ENCODE measurements around the gene MEG3.
"Not testable (repeated sequence)": the region's sequence is repeated elsewhere in the genome, so short reads cannot be mapped to it uniquely, and the experiment has no call there.

Gene MEG3

DNA sequence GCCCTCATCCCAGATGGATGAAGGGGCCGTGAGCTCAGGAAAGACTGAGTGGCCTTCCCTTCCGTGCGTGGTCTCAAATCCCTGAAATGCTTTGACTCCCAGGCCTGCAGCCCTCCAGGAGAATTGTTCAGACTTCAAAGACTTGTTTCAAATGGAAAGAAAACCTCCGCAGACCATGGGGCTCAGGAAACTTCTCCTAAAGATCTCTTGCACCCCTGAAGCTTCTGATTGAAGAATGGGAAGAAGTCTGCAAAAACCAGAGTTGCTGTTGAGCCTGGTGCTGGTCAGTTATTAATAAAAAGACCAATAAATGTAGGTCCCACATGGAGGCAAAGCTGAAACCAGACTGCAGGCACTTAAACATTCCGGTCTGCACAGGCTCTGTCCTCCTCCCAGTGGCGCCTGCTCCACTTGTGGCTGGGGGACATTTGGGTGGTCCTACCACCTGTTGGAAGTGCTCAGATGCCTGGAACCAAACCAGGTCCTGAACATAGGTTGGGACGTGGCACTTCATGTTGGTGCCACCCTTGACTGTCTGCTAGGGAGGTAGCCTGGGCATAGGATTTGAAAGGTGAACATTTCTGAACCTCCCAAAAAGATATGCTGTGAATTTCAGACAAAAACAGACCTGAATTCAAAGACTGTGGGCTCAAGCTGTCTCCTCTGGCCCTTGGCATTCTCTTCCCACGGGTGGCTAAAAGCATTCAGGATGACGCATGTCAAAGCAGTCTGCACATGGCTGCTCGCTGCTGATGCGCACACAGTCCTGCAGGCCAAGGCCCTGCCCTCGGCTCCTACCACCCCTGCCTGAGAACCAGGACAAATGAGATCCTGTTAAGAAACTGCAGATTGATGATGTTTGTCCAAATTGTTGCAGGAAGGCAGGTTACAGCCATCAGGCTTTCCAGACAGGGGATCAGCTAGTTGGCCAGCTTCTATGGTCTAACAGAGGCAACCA lies 36.2 kb upstream of the MEG3 start:
- no peak for DNase-seq

DNA sequence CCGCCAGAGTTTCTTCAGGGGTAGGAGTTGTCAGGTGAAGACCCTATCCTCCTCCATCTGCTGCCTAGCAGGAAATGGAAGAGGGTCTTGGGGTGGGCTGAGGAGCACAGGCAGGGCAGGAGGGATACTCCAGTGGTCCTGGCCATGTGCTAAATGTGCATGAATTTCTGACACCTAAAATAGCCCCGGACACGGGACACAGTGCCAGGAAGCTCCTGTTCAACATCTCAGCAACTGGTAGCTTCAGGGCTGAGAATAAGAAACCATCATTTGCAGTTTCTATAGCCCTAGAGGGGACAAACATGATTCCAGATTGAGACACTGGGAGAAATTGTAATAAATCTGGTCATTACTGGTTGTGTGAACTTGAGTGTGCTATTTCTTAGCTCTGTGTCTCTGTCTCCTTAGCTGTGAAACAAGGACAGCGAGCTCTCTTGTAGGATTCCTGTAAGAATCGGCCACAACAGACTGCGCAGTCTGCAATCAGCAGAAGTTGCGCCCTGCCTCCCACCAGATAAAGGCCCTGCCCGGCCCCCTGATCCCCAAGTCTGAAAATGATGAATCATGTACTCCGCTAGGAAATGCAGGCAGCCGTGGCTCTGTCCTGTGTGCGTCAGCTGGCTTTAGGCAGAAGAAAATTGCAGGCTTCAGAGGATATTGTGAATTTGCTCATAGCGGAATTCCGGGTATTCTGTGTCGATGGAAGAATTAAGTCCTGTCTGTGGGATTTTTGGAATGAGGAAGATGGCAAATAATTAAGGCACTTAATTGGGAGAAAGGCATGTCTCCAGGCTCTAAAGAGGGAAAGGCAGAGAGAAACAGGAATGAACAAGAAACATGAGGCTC lies 35.2 kb upstream of the MEG3 start:
- DNase-seq, result no peak

DNA sequence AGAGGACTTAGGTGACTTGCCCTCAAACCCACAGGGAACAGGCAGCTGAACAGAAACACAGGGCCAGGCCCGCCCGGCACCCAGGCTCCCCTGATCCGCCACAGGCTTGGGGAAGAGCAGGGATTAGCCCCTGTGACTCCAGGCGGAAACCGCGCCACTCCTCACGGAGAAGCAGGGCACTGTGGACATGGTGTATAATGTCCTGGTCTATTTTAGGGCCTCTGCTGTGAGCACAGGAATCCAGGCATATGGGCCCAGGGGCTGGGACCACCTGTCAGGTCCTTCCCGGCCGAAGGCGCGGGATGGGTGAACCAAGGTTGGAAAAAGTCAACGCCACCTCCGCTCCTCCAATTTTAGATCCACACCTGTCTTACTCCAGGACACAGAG lies 34.6 kb upstream of the MEG3 start:
- no peak for DNase-seq

DNA sequence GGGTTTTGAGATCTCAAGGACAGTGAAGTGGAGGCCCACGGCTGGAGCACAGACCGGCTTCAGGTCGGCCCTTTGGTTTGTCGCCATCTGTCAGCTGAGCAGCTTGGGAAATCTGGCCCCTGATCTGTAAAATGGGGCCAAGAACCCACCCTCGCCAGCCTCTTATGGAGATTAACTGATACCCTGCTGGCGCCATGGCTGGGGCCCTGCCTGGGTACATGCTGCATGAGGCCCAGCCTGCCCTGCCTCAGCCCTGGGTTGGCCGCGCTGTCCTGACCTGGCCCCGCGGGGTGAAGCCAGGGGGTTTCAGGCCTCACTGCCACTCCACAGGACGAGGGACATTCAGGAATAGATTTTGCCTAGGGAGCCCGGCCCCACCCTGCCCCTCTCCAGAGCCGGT lies 33.9 kb upstream of the MEG3 start:
- no peak for DNase-seq

DNA sequence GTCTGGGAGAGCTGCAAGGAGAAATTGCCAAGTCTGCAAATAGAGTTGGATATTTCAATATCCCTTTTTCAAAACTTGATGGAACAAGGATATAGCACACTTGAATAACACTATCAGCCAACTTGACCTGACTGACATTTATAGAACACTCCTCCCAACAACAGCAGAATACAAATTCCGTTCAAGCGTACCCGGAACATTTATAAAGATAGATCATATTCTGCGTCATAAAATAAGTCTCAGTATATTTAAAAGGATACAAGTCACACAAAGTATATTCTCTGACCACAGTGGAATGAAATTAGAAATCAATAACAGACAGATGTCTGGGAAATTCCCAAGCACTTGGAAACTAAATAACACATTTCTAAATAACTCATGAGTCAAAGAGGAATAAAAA lies 29.0 kb upstream of the MEG3 start:
- no peak for DNase-seq

DNA sequence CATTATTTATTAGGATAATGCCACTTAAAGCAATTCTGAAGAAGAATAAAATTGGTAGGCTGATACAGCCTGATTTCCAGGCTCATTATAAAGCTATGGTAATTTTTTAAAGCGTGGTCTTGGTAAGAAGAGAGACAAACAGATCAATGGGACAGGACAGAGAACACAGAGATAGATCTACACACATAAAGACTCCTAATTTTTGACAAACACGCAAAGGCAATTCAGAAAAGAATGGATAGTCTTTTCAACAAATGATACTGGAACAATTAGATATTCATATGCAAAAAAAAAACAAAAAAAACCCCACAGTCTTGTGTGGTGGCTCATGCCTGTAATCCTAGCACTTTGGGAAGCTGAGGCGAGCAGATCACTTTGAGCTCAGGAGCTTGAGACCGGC lies 25.9 kb upstream of the MEG3 start:
- no peak for DNase-seq

DNA sequence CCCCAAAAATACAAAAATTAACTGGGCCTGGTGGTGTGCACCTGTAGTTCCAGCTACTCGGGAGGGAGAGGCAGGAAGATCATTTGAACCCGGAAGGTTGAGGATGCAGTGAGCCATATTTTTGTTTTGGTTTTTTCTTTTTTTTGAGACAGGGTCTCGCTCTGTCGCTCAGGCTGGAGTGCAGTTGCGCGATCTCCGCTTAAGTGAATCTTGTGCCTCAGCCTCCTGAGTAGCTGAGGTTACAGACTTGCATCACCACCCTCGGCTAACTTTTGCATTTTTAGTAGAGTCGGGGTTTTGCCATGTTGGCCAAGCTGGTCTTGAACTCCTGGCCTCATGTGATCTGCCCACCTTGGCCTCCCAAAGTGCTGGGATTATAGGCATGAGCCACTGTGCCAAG lies 24.5 kb upstream of the MEG3 start:
- DNase-seq, result not testable (repeated sequence)

DNA sequence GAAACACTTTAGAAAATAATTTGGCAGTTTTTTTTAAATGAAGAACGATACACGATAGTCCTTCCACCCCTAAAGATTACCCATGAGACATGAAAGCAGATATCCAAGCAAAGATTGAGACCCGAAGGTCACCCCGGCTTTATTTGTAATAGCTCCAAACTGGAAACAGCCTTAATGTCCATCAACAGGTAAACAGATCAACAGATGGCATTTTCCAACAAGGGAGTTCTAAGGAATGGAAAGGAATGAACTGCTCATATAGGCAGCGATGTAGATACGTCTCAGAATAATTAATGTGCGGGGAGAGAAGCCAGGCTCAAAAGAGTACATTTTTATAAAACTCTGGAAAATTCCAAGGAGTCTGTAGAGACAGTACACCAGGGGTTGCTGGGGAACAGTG lies 23.7 kb upstream of the MEG3 start:
- no peak for DNase-seq

DNA sequence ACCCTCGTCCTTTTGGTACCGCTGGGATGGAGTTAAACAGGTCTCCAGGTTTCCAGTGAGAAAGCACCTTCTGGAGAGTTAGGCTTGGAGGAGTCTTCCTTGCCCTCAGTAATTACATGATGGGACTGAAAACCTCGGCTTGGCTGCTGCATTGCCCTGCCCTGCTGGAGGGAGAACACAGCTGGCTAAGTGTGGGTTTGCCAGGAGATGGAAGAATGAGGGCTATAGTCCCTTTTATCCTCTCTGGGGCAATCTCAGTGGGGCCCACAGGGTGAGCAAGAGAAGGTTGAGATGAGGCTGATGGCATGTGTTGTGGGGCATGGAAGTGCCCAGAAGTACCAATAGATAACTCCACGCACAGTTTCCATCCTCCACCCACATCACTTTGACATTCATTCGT lies 23.2 kb upstream of the MEG3 start:
- DNase-seq, result no peak

DNA sequence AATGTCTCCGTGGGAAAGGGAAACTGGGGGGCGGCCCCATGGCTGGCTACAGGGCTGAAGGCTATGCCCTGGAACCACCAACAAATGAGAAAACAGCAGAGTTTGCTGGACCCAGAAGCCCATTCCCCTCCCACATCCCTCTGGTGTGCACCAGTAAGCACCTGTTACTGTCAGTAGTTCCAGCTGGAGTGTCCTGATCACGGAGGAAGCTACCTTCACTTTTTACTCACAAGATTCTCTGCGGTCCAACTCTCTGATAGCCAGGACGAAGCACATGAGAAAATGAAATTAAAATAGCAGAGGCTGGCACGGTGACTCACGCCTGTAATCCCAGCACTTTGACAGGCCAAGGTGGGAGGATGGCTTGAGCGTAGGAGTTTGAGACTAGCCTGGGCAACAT lies 22.7 kb upstream of the MEG3 start:
- no peak for DNase-seq

DNA sequence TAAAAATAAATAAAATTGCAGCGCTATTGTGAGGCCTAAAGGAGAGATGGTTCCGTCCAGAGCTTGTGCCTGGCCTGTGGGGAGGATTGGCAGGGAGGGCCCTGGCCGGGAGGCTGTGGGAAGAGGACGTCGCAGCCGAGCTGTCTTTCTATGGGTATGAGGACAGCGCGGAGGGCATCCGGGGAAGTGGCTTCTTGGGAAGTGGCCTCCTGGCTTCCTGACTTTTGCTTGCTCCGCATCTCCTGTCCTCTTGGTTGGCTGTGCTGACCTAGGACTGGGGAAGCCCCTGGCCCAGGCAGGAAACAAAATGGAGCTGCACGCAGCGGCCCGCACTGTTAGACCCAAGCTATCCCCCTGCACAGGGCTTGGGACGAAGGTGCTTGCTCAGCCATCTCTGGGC lies 22.2 kb upstream of the MEG3 start:
- DNase-seq, result no peak

DNA sequence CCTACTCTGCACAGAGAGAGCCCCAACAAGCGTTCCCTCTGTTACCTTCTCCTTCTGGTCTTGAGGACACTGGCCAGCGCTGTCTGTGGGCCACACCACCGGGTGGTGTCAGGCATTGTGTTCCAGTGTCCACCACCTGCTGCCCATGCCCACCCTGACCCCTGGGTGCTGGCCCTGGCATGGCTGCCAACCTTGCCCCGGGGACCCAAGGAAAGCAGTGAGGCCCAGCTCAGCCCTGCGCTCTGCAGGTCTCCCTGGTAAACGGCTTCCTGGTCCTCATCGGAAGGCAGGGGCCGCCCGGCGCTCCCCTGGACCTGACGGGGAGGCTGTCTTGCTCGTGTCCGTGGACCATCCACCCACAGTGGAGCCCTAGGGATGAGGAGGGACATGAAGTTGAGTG lies 21.8 kb upstream of the MEG3 start:
- no peak for DNase-seq

DNA sequence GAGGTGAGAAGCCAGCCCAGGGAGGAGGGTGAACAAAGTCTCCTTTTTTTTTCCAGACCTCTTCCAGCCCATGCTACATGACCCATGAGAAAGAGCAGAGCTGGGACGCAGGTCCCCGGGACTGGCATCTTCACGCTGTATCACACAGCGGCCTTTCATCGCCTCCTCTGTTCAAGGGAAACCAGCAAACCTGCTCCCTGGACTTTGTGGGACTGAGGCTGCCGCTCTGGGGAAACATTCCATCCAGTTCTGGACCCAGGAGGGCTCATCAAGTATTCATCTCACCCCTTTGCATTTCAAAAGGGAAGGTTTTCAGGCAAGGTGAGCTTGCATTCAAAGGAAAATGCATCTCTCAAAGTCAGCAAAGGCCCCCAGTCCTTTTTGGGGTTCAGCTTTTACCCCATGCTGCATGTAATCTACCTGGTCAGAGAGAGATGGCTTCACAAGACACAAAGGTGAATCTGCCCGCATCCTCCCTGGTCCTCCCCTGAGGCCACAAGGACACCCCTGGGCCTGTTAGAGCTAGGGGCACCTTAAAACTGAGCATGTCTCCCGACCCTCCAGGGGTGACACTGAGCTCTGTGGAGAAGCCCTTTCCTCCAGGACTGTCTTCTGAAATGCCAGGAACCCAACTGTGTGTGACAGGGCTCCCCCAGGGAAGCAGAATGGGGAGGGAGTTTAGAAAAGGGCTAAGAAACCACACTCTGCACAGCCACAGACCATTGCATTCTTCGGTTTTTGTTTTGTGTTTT lies 21.2 kb upstream of the MEG3 start:
- DNase-seq, result no peak

DNA sequence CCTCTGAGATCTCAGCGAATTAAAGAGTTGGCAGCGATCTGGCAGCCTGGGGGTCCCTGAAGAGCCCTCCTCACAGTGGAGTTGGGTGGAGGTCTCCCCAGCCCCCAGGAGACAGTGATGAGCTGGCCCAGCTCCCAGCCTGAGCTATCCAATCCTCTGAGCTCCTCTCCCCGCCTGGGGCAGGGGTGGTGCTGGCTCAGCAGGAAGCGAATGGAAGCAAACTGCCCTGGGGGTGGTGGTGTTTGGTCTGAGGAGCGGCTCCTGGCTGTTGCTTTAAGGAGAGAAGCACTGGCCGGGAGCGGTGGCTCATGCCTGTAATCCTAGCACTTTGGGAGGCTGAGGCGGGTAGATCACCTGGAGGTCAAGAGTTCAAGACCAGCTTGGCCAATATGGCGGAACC lies 19.5 kb upstream of the MEG3 start:
- no peak for DNase-seq

DNA sequence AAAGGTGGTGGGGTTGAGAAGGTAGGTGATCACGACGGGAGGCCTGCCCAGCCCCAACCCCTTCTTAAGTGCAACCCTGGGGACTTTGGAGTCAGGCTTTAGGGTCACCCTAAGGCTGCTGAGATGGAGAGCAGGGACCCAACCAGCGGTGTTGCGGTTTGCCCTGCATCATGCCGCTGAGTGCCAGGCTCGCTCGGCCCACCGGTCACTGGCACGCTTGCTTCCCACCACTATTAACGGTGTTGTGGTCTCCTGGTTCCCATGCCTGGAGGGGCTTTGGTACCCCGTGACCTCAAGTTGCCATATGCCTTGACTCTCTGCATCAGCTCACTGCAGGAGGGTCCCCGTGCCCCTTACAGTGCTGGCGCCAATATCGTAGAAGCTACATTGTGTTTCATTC lies 18.4 kb upstream of the MEG3 start:
- DNase-seq, result no peak

DNA sequence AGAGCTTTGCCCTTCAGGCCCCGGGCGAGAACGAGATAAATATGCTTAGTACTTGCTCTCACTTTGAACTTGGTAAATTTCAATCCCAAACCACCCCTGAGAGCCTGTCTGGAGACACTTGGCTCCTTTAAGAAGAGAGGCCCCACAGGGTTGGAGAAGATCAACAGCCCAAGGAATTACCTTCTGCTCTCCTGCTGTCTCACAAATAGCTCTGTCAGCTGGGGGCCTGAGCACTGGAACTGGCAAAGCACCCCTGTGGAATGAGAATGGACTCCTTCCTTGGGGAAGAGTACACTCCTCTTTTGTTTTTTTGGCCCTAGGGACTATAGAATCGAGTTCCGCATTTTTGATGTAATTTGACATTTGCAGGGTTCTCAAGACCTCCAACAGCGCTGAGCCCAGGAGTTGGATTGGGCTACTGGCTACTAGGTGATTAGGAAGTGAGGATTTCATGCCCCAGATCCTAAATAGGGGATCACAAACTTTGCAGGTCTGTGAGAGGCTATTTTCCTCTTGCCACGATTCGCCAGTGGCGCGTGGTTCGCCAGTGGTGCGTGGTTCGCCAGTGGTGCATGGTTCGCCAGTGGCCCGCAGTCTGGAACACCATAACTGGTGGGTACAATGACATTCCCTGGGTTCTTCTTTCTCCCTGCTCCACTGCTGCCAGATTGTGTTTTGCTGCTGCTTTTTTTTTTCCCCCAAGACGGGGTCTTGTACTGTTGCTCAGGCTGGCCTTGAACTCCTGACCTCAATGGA lies 17.8 kb upstream of the MEG3 start:
- DNase-seq, result no peak

DNA sequence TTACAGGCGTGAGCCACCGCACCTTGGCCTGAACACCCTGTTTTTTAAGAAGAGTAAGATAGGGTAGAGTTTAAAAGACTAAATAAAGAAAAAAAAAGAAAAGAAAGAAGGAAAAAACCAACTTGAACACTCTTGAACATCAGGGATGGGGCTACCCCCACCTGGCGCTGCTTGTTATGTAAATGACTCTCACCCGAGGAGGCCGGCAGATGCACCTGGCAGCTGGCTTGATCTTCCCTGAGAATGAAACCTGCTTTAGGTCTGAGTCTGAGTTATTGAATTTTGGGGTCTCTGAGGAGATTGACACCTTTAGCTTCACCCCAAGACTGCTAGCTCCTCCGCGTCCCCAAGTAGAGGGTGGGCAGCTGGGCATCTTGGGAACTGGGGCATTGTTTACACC lies 15.5 kb upstream of the MEG3 start:
- no peak for DNase-seq

DNA sequence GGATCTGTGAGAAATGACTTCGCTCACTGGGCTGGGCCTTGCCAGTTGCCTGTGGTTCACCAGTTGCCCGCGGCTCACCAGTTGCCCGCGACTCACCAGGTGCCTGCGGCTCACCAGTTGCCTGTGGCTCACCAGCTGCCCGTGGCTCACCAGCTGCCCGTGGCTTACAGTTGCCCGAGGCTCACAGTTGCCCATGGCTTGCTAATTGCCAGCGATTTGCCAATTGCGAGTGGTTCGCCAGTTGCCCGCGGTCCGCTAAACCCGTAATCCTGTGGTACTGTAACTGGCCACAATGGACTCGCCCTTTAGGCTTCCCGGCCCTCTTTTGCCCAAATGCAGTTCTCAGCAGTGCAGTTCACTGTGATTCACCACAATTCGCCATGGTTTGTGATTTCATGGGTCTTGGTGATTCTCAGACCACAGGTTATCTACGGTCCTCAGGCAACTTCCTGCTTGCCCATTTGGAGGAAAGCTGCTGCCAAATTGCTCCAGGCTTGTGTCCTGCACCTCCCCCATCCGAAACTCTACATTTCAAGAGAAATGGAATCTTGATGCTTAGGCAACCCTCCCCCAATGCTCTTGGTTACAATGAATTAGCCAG lies 15.0 kb upstream of the MEG3 start:
- DNase-seq, result no peak

DNA sequence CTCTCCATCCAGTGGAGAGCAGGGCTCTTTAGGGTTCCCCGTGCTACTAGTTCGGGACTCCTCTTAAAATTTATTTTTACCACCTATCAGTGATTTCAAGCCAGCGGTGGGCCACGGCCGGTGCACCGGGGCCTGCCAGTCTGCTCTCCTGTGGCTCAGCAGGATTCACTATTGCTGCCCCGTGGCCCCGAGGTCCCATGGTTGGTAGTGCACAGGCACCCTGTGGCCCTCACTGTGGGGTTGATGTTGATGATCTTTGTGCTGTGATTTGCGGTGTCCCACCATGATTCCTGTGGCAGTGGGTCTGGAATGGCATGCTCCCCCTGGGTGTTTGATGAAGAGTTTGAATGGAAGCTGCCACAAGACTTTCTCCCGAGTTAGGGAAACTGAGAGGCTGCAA lies 12.6 kb upstream of the MEG3 start:
- no peak for DNase-seq

DNA sequence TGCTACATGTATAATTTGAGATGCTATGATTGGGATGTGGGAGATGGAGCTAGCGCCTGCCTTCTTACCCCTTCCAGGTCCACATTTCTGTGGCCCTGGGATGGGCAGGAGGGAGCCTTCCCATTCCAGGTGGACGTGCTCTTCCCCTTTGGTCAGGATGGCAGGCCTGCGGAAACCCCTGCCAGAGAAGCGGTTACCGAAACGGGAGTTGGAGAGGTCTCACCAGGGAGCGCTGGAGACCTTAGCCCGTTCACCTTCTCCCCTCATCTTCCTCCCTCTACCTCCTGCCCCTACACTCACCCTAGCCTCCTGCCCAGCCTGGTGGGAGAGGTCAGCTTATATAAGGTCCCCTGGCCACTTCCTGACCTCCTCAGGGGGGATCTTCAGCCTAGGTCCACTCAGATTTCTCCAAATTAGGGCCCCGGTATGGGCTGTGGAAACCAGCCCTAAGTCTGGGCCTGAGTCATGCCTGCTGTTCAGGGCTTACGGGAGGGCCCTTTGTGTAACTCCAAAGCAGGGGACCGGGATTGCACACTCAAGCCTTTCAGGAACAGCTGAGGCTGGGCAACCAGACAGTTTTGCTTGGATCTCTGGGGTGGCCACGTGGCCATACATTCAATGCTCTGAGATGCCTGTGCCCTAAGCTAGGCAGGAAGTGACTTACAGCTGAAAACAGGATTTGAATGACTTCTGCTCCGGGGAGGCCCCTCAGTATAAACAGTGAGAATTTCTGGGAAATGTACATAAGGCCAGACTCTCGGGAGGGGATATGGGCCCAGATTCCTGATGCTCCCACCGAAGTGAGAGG lies 10.2 kb upstream of the MEG3 start:
- DNase-seq, result no peak

DNA sequence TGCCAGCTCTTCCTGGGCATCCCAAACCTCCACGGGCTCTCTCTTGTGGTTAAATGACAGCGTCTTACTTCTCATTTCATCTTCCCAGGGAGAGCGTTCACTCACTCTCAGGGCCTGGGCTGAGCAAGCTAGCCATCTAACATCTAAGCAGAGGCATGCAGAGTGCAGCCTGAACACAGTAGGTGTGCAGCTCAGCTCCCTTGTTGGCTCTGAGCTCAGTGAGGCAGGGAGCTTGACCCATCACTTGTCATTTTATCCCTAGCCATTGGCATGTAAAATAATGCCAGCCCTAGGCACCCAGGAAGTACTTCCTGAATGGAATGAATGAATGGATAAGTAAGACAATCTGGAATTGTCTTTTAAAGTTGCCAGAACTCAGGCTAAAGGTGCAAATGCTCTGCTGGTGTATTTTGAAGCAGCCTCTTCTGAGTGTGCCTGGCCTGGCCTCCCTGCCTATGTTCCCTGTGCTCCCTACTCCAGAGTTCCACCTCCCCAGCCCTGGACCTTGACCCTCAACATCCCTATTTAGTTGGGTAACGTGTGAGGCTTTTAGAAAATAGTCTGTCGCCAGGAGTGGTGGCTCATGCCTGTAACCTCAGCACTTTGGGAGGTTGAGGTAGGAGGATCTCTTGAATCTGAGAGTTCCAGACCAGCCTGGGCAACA lies 9.5 kb upstream of the MEG3 start:
- no peak for DNase-seq
